IMR-90 (cell line): ENCODE data around the gene ANKRD13B. TPM values are rescaled to one million over a fixed set of nuclear protein-coding genes. Genes with fewer than 3 reads are reported as not detected.
A peak's percentile ranks its signal among the peaks of the same experiment; 100 is the strongest.

Experiments
- ATAC-seq: fragments of 200-7000 bp; cut with Tn5 transposase; 2 replicates; pipeline ENCODE4 v1.9.1; 2020; ENCODE audit warnings: low read depth, mild to moderate bottlenecking, moderate library complexity
- BruUV-seq: library from RNA; stranded (reverse); fragments of 400-500 nt; replicated peaks from 2 replicates; lab custom pipeline; 2021; lab: Mats Ljungman, UMichigan
- CTCF ChIA-PET: fragments of 300-600 bp; formaldehyde crosslinking; extraction: SDS; loops from one replicate; lab custom pipeline; 2021; ENCODE audit warnings: antibody characterized with exemption; lab: Yijun Ruan, JAX
- POLR2A ChIA-PET: fragments of 300-600 bp; sonication (Branson Sonifier 250); formaldehyde crosslinking; loops from one replicate; lab custom pipeline; 2022; ENCODE audit warnings: antibody characterized with exemption; ENCODE audit not compliant: unreplicated experiment; lab: Charles Lee
- DNase-seq: peaks from one replicate; pipeline ENCODE4 v3.0.0; 2013
- H2AFZ ChIP-seq: replicated peaks from 2 replicates; pipeline ENCODE3; 2013; ENCODE audit warnings: low read length, mild to moderate bottlenecking; ENCODE audit not compliant: poor library complexity
- H2AK5ac ChIP-seq: 2 replicates; pipeline ENCODE4 v1.6.1; 2013; ENCODE audit warnings: low read depth, low read length, inconsistent platforms
- H2AK9ac ChIP-seq: replicated peaks from 2 replicates; pipeline ENCODE3; 2013; ENCODE audit warnings: mild to moderate bottlenecking, low read depth, low read length, moderate library complexity; ENCODE audit not compliant: poor library complexity
- H2BK120ac ChIP-seq: 2 replicates; pipeline ENCODE4 v1.6.1; 2013; ENCODE audit warnings: low read depth, low read length, inconsistent platforms
- H2BK15ac ChIP-seq: 3 replicates; pipeline ENCODE4 v1.6.1; 2013; ENCODE audit warnings: low read depth, low read length, inconsistent platforms
- H2BK20ac ChIP-seq: 2 replicates; pipeline ENCODE4 v1.6.1; 2013; ENCODE audit warnings: low read depth, mild to moderate bottlenecking, inconsistent platforms, low read length, moderate library complexity
- H2BK5ac ChIP-seq: 2 replicates; pipeline ENCODE4 v1.6.1; 2013; ENCODE audit warnings: mild to moderate bottlenecking, low read depth, low read length, inconsistent platforms; ENCODE audit not compliant: poor library complexity, severe bottlenecking
- H3K14ac ChIP-seq: replicated peaks from 2 replicates; pipeline ENCODE4 v1.6.1; 2013; ENCODE audit warnings: low read depth, low read length, inconsistent platforms
- H3K18ac ChIP-seq: 2 replicates; pipeline ENCODE4 v1.6.1; 2013; ENCODE audit warnings: low read depth, low read length, control low read depth
- H3K23ac ChIP-seq: 2 replicates; pipeline ENCODE4 v1.6.1; 2013; ENCODE audit warnings: low read depth, low read length, inconsistent platforms
- H3K27ac ChIP-seq: 2 replicates; pipeline ENCODE4 v1.5.1; 2013; ENCODE audit warnings: mild to moderate bottlenecking, control low read depth, low read length; ENCODE audit not compliant: insufficient read depth
- H3K27me3 ChIP-seq: 2 replicates; pipeline ENCODE4 v1.6.1; 2013; ENCODE audit warnings: low read length; ENCODE audit not compliant: control insufficient read depth, insufficient read depth
- H3K36me3 ChIP-seq: 2 replicates; pipeline ENCODE4 v1.6.1; 2013; ENCODE audit warnings: low read length, mixed read lengths; ENCODE audit not compliant: control insufficient read depth, insufficient read depth
- H3K4ac ChIP-seq: 2 replicates; pipeline ENCODE4 v1.6.1; 2013; ENCODE audit warnings: low read depth, low read length, inconsistent platforms
- H3K4me1 ChIP-seq: 2 replicates; pipeline ENCODE4 v1.6.1; 2013; ENCODE audit warnings: low read length, mixed read lengths; ENCODE audit not compliant: control insufficient read depth, insufficient read depth
- H3K4me2 ChIP-seq: 2 replicates; pipeline ENCODE4 v1.6.1; 2013; ENCODE audit warnings: low read depth, mild to moderate bottlenecking, control low read depth, low read length, moderate library complexity
- H3K4me3 ChIP-seq: 2 replicates; pipeline ENCODE4 v1.5.1; 2013; ENCODE audit warnings: low read depth, mild to moderate bottlenecking, control low read depth, low read length, moderate library complexity; ENCODE audit not compliant: insufficient read depth
- H3K56ac ChIP-seq: 2 replicates; pipeline ENCODE4 v1.6.1; 2013; ENCODE audit warnings: low read length, inconsistent platforms; ENCODE audit not compliant: insufficient read depth; ENCODE audit errors: extremely low read depth
- H3K79me1 ChIP-seq, 2 experiments: 2 replicates each; pipeline ENCODE4 v1.6.1; 2013; ENCODE audit warnings: low read length in 2 of 2, inconsistent platforms in 1 of 2, low read depth in 1 of 2
- H3K9ac ChIP-seq: 2 replicates; pipeline ENCODE4 v1.6.1; 2013; ENCODE audit warnings: low read depth, low read length, control low read depth
- H3K9me1 ChIP-seq: 2 replicates; pipeline ENCODE4 v1.6.1; 2013; ENCODE audit warnings: low read length, inconsistent platforms; ENCODE audit not compliant: insufficient read depth
- H3K9me3 ChIP-seq: 2 replicates; pipeline ENCODE4 v1.6.1; 2013; ENCODE audit warnings: low read length; ENCODE audit not compliant: control insufficient read depth, insufficient read depth
- H4K20me1 ChIP-seq: 2 replicates; pipeline ENCODE4 v1.6.1; 2013; ENCODE audit warnings: low read length, inconsistent platforms; ENCODE audit not compliant: insufficient read depth
- H4K5ac ChIP-seq: 2 replicates; pipeline ENCODE4 v1.6.1; 2013; ENCODE audit warnings: mild to moderate bottlenecking, low read depth, low read length, control low read depth
- H4K8ac ChIP-seq, 2 experiments: 2 replicates each; pipeline ENCODE4 v1.6.1; 2013; ENCODE audit warnings: low read depth in 2 of 2, low read length in 2 of 2, control low read depth in 1 of 2, inconsistent platforms in 1 of 2
- H4K91ac ChIP-seq: 2 replicates; pipeline ENCODE4 v1.6.1; 2013; ENCODE audit warnings: low read depth, low read length, inconsistent platforms; ENCODE audit not compliant: insufficient read depth
- BHLHE40 ChIP-seq: fragments of 150-350 bp; IDR thresholded peaks from 2 replicates; pipeline ENCODE4 v1.6.1; 2016; ENCODE audit warnings: mild to moderate bottlenecking, low read depth, low read length
- CEBPB ChIP-seq: IDR thresholded peaks from 2 replicates; pipeline ENCODE4 v1.6.1; 2012; ENCODE audit warnings: low read depth, low read length, improper control_type of control experiment
- CHD1 ChIP-seq: IDR thresholded peaks from 2 replicates; pipeline ENCODE4 v1.6.1; 2012; ENCODE audit warnings: low read depth, low read length, improper control_type of control experiment
- WGBS, 2 experiments: methylation state at CpG; one replicate each; pipeline versions ENCODE4 v1.1.5 to v1.1.7; 2013; ENCODE audit warnings: missing lambda C conversion rate in 2 of 2; ENCODE audit not compliant: insufficient read length in 1 of 2; ENCODE audit errors: extremely low coverage in 2 of 2; 5-methylcytosine and 5-hydroxymethylcytosine counted together
- dilution Hi-C: fragments of 300-500 bp; cut with HindIII; formaldehyde crosslinking; loops from one replicate; pipeline ENCODE4 v1.14.3; 2018; ENCODE audit warnings: low sequenced_read_pairs; ENCODE audit not compliant: unreplicated experiment
- in situ Hi-C: fragments of 300-500 bp; cut with MboI; formaldehyde crosslinking; loops from 3 replicates; pipeline ENCODE4 v1.14.3; 2019; ENCODE audit warnings: low sequenced_read_pairs, inconsistent platforms, mixed read lengths
- intact Hi-C: fragments of 100-400 bp; cut with micrococcal nuclease; formaldehyde crosslinking; loops from 2 replicates; pipeline ENCODE4 v1.10.0; 2022
- polyA plus RNA-seq, 3 experiments: library from polyadenylated mRNA; depleted of rRNA; stranded (reverse); fragments of >200 nt; gene quantifications; 2 replicates each; pipeline ENCODE4 v1.2.3, GENCODE V29; 2012; ENCODE audit warnings: low replicate concordance in 1 of 3
- total RNA-seq: library from RNA; depleted of rRNA; stranded (reverse); fragments of >200 nt; gene quantifications from 2 replicates; pipeline ENCODE4 v1.2.3, GENCODE V29; 2012
- TF ChIP-seq, protein P1 (sequence below): fragments of 150-350 bp; IDR thresholded peaks from 2 replicates; pipeline ENCODE4 v1.6.1; 2016; ENCODE audit warnings: low read depth, mild to moderate bottlenecking, low read length, moderate library complexity, borderline replicate concordance

Gene ANKRD13B
- total and polyA plus RNA-seq, 2 of the 4 experiments (the other 2 are of a cell fraction) = 0.90 to 4.0 TPM

DNA sequence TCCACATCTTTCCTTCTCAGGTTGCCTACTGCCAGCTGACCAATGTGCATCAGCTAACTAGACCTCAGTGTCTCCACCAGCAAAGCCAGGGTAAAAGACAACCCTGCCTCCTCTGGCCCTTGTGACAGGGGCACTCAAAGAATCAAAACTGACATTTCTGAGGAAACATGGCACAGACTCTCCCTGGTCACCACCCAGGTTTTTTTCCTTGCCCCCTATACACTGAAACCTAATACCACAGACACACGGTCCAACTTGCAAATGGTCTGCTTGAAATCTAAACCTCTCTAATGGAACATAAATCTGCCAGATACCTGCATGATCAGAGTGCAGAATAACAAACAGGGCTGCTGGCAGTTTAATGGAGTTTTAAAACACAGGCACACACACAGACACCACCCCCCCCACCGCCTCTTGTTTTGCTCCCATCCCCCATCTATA, 49.3 kb downstream of the ANKRD13B start:
- Histone ChIP-seq H3K14ac (no peak overlapping the region), H3K4me2 (no peak overlapping the region), H3K9me1 (peaks cover 7% of the 10 kb centered on the region), H2BK5ac (no peak overlapping the region), H2BK20ac (peak overlapping the region; percentile 1; the same call in 1 of the 2 replicates), H3K27me3 (no peaks in the 10 kb centered on the region), H3K23ac (no peak overlapping the region), H3K18ac (no peak overlapping the region; the same call in 1 of the 2 replicates), H2AFZ (no peak overlapping the region), H2BK120ac (no peak overlapping the region), H3K56ac (no peak overlapping the region), H4K91ac (no peak overlapping the region; the same call in 1 of the 2 replicates), H3K79me1 (peaks cover 0 to 6% of the 10 kb centered on the region in 2 experiments; a peak in 1 of 4 replicates), H3K4me3 (no peak overlapping the region), H3K36me3 (no peaks in the 10 kb centered on the region), H4K8ac (no peak overlapping the region), H3K4me1 (peaks cover 25% of the 10 kb centered on the region), H3K9ac (no peak overlapping the region), H3K27ac (no peak overlapping the region), H4K20me1 (no peaks in the 10 kb centered on the region), H2AK5ac (peak overlapping the region; percentile 15; the same call in 1 of the 2 replicates), H4K5ac (peak overlapping the region; percentile 34; the same call in 1 of the 2 replicates), H3K9me3 (no peaks in the 10 kb centered on the region), H2AK9ac (no peak overlapping the region), H3K4ac (no peak overlapping the region), H2BK15ac (no peak overlapping the region)
- intact Hi-C loops (no loop called here), in situ Hi-C loops (loop anchor here (5.0 to 10.0 kb wide), 2 partner anchors 135 to 293 kb away; partner anchors contain the start of gene SSH2), dilution Hi-C loops (no loop called here)
- ATAC-seq (no peak), DNase-seq (no peak)
- ChIA-PET CTCF (interaction anchor here (0.6 to 1.6 kb wide), 3 partner anchors 46 to 137 kb away, joined by 3 to 10 read pairs (median 4); no protein-coding TSS in a partner anchor), POLR2A (no interaction called here)
- TF ChIP-seq CHD1 (no peak), CEBPB (no peak), BHLHE40 (no peak)
- TF ChIP-seq, protein P1, sequence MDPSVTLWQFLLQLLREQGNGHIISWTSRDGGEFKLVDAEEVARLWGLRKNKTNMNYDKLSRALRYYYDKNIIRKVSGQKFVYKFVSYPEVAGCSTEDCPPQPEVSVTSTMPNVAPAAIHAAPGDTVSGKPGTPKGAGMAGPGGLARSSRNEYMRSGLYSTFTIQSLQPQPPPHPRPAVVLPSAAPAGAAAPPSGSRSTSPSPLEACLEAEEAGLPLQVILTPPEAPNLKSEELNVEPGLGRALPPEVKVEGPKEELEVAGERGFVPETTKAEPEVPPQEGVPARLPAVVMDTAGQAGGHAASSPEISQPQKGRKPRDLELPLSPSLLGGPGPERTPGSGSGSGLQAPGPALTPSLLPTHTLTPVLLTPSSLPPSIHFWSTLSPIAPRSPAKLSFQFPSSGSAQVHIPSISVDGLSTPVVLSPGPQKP = no peak
- WGBS, 2 experiments = 50% methylated on average over 1 of the region's 2 CpGs; no CpG with 5 or more reads in 1 of the 2 experiments
- BruUV-seq = no TSS peak
